ENCODE measurements around the gene SLC9A3. TPM values are rescaled to one million over a fixed set of nuclear protein-coding genes. Genes with fewer than 3 reads are reported as not detected.

Gene SLC9A3
- total RNA-seq, 1 donor: 0.86 TPM

- H3K4me3 ChIP-seq (ENCODE audit: low read depth, low read length): no peak overlapping the region
- TF ChIP-seq CTCF (IDR thresholded peaks at IDR 0.05; ENCODE audit: insufficient read depth, low read depth, low read length): no peak
- no peak for DNase-seq (ENCODE audit: low read depth)
These were observed 57.5 kb downstream of the SLC9A3 start for GRCh38 chr5:466661-467310.

GRCh38 chr5:465591-466403 is 58.5 kb downstream of the SLC9A3 start:
- TF ChIP-seq CTCF (IDR thresholded peaks at IDR 0.05; ENCODE audit: insufficient read depth, low read depth, low read length): no peak
- H3K4me3 ChIP-seq (ENCODE audit: low read depth, low read length): no peak overlapping the region
- no peak for DNase-seq (ENCODE audit: low read depth)

GRCh38 chr5:464843-465590 is 59.2 kb downstream of the SLC9A3 start:
- TF ChIP-seq CTCF (IDR thresholded peaks at IDR 0.05; ENCODE audit: insufficient read depth, low read depth, low read length): no peak
- H3K4me3 ChIP-seq (ENCODE audit: low read depth, low read length): no peak overlapping the region
- no peak for DNase-seq (ENCODE audit: low read depth)

GRCh38 chr5:464446-464842 is 59.8 kb downstream of the SLC9A3 start:
- DNase-seq (ENCODE audit: low read depth): no peak
- no peak for TF ChIP-seq CTCF (IDR thresholded peaks at IDR 0.05; ENCODE audit: insufficient read depth, low read depth, low read length)
- no peak overlapping the region for H3K4me3 ChIP-seq (ENCODE audit: low read depth, low read length)

GRCh38 chr5:463952-464351 is 60.3 kb downstream of the SLC9A3 start:
- DNase-seq (ENCODE audit: low read depth): no peak
- no peak overlapping the region for H3K4me3 ChIP-seq (ENCODE audit: low read depth, low read length)
- TF ChIP-seq CTCF (IDR thresholded peaks at IDR 0.05; ENCODE audit: insufficient read depth, low read depth, low read length): no peak

GRCh38 chr5:463301-463700 is 60.9 kb downstream of the SLC9A3 start:
- H3K4me3 ChIP-seq (ENCODE audit: low read depth, low read length): no peak overlapping the region
- DNase-seq (ENCODE audit: low read depth): no peak
- TF ChIP-seq CTCF (IDR thresholded peaks at IDR 0.05; ENCODE audit: insufficient read depth, low read depth, low read length): no peak

Data from fibroblast of villous mesenchyme (primary cell).